ENCODE data around the gene RAB27A.

DNA sequence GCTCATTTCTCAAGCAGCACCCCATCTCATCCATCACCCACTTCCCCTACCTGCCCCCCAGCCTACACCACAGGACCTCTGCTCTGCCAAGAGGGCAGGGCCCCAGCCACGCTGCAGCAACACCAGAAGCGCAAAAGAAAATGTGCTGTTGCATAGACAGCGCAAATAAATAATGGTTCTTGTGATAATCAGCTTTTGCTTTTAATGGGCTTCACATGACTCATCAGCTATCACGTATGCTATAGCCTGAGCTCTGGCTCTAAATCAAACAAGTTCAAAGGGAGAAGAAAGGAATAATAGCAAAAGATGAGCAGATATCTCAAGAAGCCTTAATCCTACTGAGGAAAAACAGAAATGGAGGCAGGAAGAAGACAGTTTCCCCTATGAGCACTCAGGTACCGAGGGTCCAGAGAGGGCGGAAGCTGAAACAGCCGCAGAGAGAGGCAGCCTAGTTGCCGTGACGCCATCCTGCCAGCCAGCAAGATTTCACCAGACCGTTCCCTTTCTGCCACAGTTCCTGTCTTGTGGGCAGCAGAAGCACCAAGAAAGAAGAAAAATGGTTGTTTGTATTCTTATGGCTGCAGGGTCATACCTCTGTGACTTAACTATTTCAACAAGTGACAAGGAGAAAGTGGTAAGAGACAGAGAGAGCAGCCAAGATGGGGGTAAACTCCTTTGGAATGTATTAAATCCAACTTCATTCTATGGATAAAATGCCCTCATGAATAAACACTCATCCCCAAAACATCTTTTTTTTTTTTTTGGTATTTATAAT lies 22.0 kb downstream of the RAB27A start:
- TF ChIP-seq POLR2A (IDR thresholded peaks at IDR 0.05; ENCODE audit: low read depth) = no peak
- TF ChIP-seq, protein P1, sequence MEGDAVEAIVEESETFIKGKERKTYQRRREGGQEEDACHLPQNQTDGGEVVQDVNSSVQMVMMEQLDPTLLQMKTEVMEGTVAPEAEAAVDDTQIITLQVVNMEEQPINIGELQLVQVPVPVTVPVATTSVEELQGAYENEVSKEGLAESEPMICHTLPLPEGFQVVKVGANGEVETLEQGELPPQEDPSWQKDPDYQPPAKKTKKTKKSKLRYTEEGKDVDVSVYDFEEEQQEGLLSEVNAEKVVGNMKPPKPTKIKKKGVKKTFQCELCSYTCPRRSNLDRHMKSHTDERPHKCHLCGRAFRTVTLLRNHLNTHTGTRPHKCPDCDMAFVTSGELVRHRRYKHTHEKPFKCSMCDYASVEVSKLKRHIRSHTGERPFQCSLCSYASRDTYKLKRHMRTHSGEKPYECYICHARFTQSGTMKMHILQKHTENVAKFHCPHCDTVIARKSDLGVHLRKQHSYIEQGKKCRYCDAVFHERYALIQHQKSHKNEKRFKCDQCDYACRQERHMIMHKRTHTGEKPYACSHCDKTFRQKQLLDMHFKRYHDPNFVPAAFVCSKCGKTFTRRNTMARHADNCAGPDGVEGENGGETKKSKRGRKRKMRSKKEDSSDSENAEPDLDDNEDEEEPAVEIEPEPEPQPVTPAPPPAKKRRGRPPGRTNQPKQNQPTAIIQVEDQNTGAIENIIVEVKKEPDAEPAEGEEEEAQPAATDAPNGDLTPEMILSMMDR (IDR thresholded peaks at IDR 0.05) = no peak

Measured in esophagus muscularis mucosa (tissue), 3 donors.